Activated T-cell treated with anti-CD3 and anti-CD28 coated beads, Interleukin-2, amount 50 U/mL, for 72 hours (primary cell): ENCODE results near the gene EFNA3. TPM values are rescaled to one million over a fixed set of nuclear protein-coding genes. Genes with fewer than 3 reads are reported as not detected.

Experiments used
- ATAC-seq, 2 donors: fragments of 150-1000 bp; cut with Tn5 transposase; replicated peaks in 1 of 2; 2 replicates each; pipeline ENCODE4 v1.10.0; 2021; ENCODE audit warnings: moderate library complexity in 2 of 2, mild to moderate bottlenecking in 1 of 2
- DNase-seq, 2 donors: peaks; one replicate each; pipeline ENCODE4 v3.0.0; 2021 to 2022; ENCODE audit warnings: mixed read lengths in 1 of 2
- H3K27ac Mint-ChIP-seq: one replicate; pipeline ENCODE4 v1.8.0; 2022; ENCODE audit warnings: mild to moderate bottlenecking, moderate library complexity, mixed read lengths
- H3K27me3 Mint-ChIP-seq: one replicate; pipeline ENCODE4 v1.8.0; 2022; ENCODE audit warnings: low read depth, mixed read lengths
- H3K36me3 Mint-ChIP-seq, 2 donors: one replicate each; pipeline ENCODE4 v1.8.0; 2022; ENCODE audit warnings: mixed read lengths in 2 of 2, mild to moderate bottlenecking in 1 of 2; ENCODE audit not compliant: insufficient read depth in 2 of 2
- H3K4me1 Mint-ChIP-seq: one replicate; pipeline ENCODE4 v1.8.0; 2022; ENCODE audit warnings: low read depth, mixed read lengths
- H3K4me3 Mint-ChIP-seq, 2 donors: one replicate each; pipeline ENCODE4 v1.8.0; 2022; ENCODE audit warnings: mild to moderate bottlenecking in 2 of 2, mixed read lengths in 2 of 2, moderate library complexity in 2 of 2
- H3K9me3 Mint-ChIP-seq, 2 donors: one replicate each; pipeline ENCODE4 v1.8.0; 2022; ENCODE audit warnings: mixed read lengths in 2 of 2
- total RNA-seq, 2 donors: library from RNA; stranded (reverse); gene quantifications; one replicate each; pipeline ENCODE4 v1.2.3, GENCODE V29; 2022

The EFNA3 gene
- total RNA-seq, 2 donors from 2014 or later = 4.1 to 4.7 TPM

DNA sequence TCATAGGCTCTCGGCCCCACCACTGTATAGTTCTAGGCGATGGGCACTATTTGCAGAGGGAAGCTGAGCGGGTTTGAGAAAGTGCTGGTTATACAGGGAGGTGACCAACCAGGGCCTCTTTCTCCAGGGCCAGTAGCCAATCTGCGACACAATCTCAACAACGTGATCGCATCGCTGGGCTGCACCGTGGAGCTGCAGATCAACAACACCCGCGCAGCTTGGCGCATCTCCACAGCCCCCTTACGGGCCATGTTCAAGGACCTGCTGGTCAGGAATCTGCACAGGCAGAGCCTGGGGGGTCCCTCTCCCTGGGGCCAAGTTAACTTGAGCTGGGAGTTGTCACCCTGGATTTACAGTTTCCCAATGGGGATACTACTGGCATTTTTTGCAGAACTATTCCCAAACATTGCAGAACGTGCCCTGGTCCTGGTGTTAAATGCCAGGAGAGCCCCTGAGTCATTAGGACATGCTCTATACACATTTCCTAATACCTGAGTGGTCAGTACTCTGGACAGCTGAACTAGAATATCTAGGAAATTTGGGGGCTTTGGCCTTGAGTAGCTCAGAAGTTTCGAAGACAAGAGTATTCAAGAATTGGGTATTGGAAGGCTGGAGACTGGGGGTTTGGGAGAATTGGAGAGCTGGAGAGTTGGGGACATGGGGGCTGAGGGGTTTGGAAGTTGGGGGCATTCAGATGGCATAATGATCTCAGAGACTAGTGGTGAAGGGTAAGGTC, 38.1 kb upstream of the EFNA3 start:
- ATAC-seq (no peak), DNase-seq (no peak)
- Mint-ChIP-seq H3K27ac (no peak overlapping the region), H3K27me3 (no peaks in the 10 kb centered on the region), H3K4me3 (no peak overlapping the region), H3K9me3 (no peaks in the 10 kb centered on the region), H3K36me3 (no peaks in the 10 kb centered on the region), H3K4me1 (peaks cover 10% of the 10 kb centered on the region)

DNA sequence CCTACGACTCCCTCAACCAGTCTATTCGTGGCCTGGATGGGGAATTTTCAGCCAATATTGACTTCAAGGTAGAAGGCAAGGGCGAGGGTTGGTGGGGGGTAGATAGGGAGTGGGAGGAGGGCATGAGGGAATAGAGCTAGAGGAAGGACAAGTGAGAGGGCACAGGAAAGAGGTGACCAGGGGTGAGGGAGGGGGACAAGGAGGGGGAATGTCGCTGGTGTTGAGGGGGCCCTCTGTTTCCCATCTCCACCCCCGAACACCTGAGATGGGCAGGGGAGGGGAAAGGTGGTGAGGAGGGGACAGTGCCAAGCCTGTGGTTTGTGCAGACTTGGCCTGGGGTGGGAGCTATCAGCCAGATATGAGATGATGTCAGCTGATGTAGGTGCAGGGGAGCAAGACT, 35.8 kb upstream of the EFNA3 start:
- H3K4me3 Mint-ChIP-seq = no peak overlapping the region
- H3K27me3 Mint-ChIP-seq = no peaks in the 10 kb centered on the region
- peaks cover 10% of the 10 kb centered on the region for H3K4me1 Mint-ChIP-seq
- ATAC-seq (no peak), DNase-seq (no peak)
- no peak overlapping the region for H3K27ac Mint-ChIP-seq
- no peaks in the 10 kb centered on the region for H3K9me3 Mint-ChIP-seq
- no peaks in the 10 kb centered on the region for H3K36me3 Mint-ChIP-seq

DNA sequence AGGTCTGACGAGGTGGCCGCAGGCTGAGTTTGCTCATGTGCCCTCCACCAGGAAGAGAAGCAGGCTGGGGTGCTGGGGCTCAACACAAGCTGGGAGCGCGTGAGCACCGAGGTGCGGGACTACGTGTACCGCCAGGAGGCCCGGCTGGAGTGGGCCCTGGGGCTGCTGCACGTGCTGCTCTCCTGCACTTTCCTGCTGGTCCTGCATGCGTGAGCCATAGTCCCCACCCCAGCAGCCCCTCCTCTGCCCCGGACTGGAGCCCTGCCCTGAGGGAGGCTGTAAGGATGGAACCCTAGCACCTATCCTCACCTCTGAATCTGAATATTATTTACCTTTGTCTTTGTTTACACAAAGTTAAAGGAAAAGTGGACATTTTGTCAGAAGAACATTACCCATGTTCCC, 35.3 kb upstream of the EFNA3 start:
- Mint-ChIP-seq H3K4me3 (no peak overlapping the region), H3K36me3 (no peaks in the 10 kb centered on the region), H3K4me1 (peaks cover 10% of the 10 kb centered on the region), H3K27me3 (no peaks in the 10 kb centered on the region), H3K27ac (no peak overlapping the region), H3K9me3 (no peaks in the 10 kb centered on the region)
- ATAC-seq (no peak), DNase-seq (no peak)

DNA sequence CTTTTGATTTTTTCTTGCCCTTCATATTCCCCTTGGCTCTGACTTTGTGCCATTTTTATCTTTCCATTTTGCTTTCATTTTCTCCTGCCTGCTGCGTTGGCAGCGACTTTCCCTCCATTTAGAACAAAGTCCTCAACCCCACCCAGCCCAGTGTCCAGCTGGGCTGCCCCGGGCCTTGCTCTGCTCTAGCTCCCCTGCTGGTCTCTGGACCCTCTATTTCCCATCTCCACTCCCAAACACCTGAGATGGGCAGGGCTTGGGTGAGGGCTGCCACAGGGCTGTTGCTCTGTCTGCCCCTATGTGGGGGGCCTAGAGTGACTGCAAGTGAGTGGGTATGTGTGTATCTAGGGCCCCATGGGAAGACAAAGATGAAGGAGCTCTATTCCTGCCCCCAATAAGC, 34.8 kb upstream of the EFNA3 start:
- ATAC-seq (no peak), DNase-seq (no peak)
- Mint-ChIP-seq H3K4me1 (peaks cover 10% of the 10 kb centered on the region), H3K4me3 (no peak overlapping the region), H3K27ac (peak overlapping the region; percentile 6), H3K9me3 (no peaks in the 10 kb centered on the region), H3K36me3 (no peaks in the 10 kb centered on the region), H3K27me3 (no peaks in the 10 kb centered on the region)

DNA sequence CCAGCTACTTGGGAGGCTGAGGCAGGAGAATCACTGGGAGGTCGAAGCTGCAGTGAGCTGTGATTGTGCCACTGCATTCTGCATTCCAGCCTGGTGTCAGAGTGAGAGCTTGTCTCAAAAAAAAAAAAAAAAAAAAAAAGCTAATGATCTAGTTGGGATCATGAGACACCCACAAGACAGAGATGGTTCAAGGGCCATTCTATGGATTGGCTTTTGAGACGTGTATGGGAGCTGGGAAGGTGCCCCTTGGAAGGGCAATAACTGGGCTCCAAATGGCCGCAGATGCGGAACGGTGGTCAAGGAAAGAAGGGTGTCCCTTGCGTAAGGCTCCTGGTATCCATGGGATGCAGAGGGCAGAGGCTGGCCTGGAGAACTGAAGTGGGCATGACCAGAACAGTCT, 34.3 kb upstream of the EFNA3 start:
- Mint-ChIP-seq H3K27me3 (no peaks in the 10 kb centered on the region), H3K4me1 (peaks cover 10% of the 10 kb centered on the region), H3K27ac (no peak overlapping the region), H3K4me3 (no peak overlapping the region), H3K9me3 (no peaks in the 10 kb centered on the region), H3K36me3 (no peaks in the 10 kb centered on the region)
- ATAC-seq (no peak), DNase-seq (no peak)

DNA sequence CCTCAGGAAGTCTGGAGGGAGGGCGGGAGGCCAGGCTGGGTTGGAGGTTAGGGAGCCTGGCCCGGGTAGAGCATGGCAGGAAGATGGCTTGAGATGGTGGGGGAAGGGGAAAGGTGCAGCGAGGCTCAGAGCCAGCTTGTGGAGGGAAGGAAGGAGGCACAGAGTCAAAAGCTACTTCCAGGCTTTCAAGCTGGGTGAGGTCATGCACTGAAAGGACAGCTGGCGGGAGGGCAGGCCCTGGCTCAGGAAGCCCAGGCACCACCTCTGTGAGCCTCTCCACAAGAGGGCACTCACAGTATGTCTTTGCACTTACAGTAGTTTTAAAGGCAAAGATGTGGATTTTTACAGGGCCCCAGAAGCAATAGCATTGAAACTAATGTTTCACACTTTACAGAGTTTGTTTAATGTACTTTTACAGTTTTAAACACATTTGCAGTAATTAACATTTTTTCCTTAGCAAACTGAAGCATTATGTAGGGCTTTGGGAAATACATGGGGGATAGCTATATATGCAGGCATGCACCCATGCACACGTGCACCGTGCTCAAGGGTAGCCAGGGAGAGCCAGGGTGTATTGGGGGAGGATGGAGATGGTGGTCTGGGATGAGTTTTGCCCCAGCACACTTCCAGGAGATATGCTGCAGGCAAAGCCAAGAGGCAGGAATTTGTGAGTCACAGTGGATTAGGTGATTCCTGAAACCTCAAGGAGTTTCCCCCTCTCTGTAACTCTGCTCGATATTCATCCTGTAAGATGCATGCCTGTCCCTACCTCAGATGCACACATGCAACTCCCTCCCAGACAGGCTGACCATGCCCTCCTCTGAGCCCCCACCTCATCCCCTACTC, 33.6 kb upstream of the EFNA3 start:
- Mint-ChIP-seq H3K27me3 (no peaks in the 10 kb centered on the region), H3K9me3 (no peaks in the 10 kb centered on the region), H3K4me3 (no peak overlapping the region), H3K27ac (no peak overlapping the region), H3K36me3 (no peaks in the 10 kb centered on the region), H3K4me1 (peaks cover 16% of the 10 kb centered on the region)
- peak; percentile 93 for ATAC-seq
- DNase-seq = peak; percentile 61 to 67

DNA sequence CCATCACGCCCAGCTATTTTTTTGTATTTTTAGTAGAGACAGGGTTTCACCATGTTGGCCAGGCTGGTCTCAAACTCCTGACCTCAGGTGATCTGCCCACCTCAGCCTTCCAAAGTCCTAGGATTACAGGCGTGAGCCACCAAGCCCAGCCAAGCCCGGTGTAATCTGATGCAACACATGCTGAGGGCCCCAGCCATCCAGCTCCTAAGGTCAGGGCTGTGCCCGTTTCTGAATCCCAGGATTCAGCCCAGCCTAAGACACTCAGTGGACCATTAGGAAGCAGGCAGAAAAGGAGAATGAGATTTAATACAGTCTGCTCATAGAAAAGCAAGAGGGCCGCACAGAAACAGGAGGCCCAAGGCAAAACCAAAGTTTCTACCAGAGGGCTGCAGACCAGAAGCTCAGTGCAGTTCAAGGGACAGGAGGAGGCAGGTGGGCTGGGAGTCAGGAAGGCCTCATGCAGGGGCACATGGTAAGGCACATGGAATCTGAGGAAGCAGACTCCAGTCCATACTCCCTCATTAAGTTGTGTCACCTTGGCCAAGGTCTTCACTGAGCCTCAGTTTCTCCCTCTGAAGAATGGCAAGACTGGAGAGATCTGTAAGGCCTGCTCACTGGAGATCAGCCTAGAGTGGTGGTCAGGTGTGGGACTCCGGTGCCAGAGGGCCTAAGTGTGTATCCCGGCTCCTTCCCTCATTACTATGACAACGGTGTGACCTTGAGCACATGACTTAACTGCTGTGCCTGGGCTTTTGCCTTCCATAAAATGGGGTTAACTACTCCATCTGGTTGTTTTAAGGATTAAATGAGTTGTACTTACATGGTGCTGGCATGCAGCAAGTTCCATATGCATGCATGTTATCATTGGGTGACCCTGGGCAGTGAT, 29.9 kb upstream of the EFNA3 start:
- H3K27ac Mint-ChIP-seq = no peak overlapping the region
- H3K9me3 Mint-ChIP-seq = no peaks in the 10 kb centered on the region
- H3K27me3 Mint-ChIP-seq = no peaks in the 10 kb centered on the region
- DNase-seq = no peak
- no peaks in the 10 kb centered on the region for H3K36me3 Mint-ChIP-seq
- H3K4me1 Mint-ChIP-seq = peaks cover 36% of the 10 kb centered on the region
- no peak overlapping the region for H3K4me3 Mint-ChIP-seq
- ATAC-seq = no peak

DNA sequence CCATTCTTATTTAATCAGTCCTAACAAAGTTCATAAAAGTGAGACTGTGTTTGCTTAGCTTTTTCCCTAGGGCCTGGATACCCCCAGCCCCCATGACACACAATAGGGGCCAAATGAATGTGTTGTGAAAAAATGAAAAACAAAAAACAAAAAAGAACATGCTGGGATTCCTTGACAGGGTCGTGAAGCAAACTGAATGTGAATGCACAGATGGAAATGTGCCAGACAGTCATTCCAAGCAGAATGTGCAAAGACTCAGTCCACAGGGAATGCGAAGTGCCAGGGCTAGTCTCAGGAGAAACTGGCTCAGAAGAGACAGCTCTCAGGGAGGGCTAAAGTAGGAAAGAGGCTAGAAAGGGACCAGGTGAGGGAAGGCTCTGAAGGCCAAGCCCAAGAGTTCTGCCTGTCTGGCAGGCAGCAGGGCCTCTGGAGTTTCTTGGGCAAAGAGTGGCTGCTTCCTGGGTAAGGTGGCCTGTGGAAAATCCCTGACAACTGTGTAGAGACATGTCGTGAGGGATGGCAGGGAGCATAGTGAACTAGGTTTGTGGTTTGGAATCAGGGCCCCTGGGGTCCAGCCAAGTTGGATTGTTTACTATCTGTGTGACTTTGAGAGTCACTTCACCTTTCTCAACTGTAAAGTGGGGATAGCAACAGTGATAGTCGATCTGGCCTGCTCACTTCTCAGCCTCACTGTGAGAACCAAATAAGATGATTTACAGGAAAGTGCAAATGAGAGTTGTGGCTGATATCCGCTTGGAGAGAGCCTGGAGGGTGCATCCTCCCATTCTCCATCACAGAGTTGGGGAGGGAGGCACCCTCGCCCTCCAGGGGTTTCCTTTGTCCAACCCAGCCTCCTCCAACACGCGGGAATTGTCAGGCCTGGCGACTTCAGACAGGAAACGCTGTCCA, 28.7 kb upstream of the EFNA3 start:
- no peaks in the 10 kb centered on the region for H3K27me3 Mint-ChIP-seq

DNA sequence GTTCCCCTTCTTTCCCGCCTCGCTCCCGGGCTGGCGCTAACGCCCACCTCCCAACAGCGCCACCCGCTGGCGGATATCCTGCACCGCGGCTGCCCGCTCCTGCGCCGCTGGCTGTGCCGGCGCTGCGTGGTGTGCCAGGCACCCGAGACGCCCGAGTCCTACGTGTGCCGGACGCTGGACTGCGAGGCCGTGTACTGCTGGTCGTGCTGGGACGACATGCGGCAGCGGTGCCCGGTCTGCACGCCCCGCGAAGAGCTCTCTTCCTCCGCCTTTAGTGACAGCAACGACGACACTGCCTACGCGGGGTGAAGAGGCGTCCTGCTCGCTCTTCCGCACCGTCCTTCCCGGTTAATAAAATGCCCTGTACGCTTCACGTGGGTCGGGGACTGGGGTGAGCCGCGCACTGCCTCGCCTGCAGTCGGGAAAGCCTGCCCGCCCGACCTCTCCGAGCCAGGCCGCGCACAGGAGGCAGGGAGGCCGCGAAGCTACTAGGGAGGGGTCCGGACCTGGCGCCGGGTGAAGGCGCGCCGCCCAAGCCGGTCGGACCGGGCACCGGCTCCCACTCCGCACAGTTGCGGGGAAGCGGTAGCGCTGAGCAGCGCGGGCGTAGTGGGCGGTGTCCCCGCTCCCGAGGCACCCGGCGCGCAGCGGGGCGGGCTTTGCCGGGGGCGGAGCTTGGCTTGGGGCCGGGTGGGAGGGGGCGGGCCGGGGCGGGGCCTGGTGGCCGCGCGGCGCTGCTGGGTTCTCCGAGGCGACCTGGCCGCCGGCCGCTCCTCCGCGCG, 27.9 kb upstream of the EFNA3 start, which contains the start of gene ADAM15:
Gene ADAM15 (plus strand): TSS at position 757 of the 782 bp plus-strand sequence. CDS start 71 bp downstream, outside the sequence.
- no peaks in the 10 kb centered on the region for H3K36me3 Mint-ChIP-seq
- peak within 1 kb of the TSS; percentile 92 to 93 for H3K4me3 Mint-ChIP-seq
- H3K9me3 Mint-ChIP-seq = no peaks in the 10 kb centered on the region
- H3K4me1 Mint-ChIP-seq = peaks cover 26% of the 10 kb centered on the region
- H3K27ac Mint-ChIP-seq = no peak within 1 kb of the TSS
- peak; percentile 85 to 89 for DNase-seq
- no peaks in the 10 kb centered on the region for H3K27me3 Mint-ChIP-seq
- ATAC-seq = peak; percentile 81 to 85

More for the DNA sequence above, 28.7 kb upstream of the EFNA3 start:
- no peaks in the 10 kb centered on the region for H3K9me3 Mint-ChIP-seq
- peak overlapping the region; percentile 89 to 93 for H3K4me3 Mint-ChIP-seq
- peaks cover 29% of the 10 kb centered on the region for H3K4me1 Mint-ChIP-seq
- H3K36me3 Mint-ChIP-seq = no peaks in the 10 kb centered on the region
- DNase-seq = no peak
- no peak overlapping the region for H3K27ac Mint-ChIP-seq
- ATAC-seq = no peak

DNA sequence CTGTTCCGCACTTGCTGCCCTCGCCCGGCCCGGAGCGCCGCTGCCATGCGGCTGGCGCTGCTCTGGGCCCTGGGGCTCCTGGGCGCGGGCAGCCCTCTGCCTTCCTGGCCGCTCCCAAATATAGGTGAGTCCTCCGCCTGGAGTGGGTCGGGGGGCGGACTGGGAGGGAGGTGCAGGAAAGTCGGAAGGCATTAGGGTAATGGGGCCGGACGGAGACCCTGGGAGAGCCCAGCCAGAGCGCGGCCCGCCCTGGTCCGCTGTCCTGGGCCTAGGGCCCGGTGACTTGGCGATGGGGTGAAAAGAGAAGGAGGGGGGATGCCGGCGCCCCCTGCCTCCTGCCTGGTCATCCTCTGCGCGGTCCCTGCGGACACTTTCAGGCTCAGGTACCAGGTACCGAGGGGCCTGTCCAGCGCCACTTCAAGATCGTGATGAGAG, 27.3 kb upstream of the EFNA3 start:
- H3K27me3 Mint-ChIP-seq = no peaks in the 10 kb centered on the region
- ATAC-seq (peak in 1 of 2 donors; percentile 10), DNase-seq (no peak)
- peaks cover 26% of the 10 kb centered on the region for H3K4me1 Mint-ChIP-seq
- no peak overlapping the region for H3K27ac Mint-ChIP-seq
- no peaks in the 10 kb centered on the region for H3K36me3 Mint-ChIP-seq
- peak overlapping the region; percentile 91 to 92 for H3K4me3 Mint-ChIP-seq
- H3K9me3 Mint-ChIP-seq = no peaks in the 10 kb centered on the region

DNA sequence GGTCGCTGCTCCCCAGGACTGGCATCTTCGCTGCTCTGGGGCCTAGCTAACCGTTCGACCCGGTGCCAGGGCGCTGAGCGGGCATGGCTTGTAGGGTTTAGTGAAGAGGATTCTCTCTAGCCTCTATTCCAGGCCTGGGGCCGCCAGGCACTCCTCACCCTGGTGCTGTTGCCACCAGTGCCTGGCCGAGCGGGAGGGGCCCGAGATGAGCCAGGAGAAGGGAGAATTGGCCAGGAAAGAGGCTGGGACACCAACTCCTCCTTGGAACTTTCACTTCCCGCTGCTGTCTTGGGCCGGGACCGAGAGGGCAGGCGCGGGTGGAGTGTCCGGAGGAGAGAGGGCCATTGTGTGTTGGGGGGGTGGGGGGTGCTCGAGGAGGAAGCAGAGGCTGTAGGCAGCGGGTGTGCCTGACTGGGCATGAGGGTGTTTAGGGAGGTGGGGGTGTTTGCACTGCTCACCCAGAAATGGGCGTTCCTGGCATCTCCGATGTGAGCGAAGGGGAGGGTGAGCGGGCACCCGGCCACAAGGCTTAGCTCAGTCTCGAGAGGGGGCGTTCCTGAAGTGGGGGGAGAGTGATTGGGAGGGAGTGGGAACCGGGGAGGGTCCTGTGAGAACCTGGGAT, 26.7 kb upstream of the EFNA3 start:
- no peak overlapping the region for H3K27ac Mint-ChIP-seq
- H3K36me3 Mint-ChIP-seq = no peaks in the 10 kb centered on the region
- DNase-seq (peak; percentile 46 to 57), ATAC-seq (peak; percentile 22 to 30)
- no peaks in the 10 kb centered on the region for H3K27me3 Mint-ChIP-seq
- peaks cover 26% of the 10 kb centered on the region for H3K4me1 Mint-ChIP-seq
- no peaks in the 10 kb centered on the region for H3K9me3 Mint-ChIP-seq
- H3K4me3 Mint-ChIP-seq = peak overlapping the region; percentile 91 to 92
